Bone marrow (tissue), 2 donors: ENCODE measurements around the gene CHRNA1.

Experiments used
- DNase-seq, 2 donors: peaks; one replicate each; lab custom pipeline; 2025; lab: John Stamatoyannopoulos, UW

The CHRNA1 gene

GRCh38 chr2:174781996-174782395, 17.7 kb upstream of the CHRNA1 start:
- no peak for DNase-seq

- no peak for DNase-seq
Measured at GRCh38 chr2:174781298-174781697, 17.0 kb upstream of the CHRNA1 start.

GRCh38 chr2:174780856-174781255, 16.6 kb upstream of the CHRNA1 start:
- no peak for DNase-seq

GRCh38 chr2:174780191-174780840, 16.0 kb upstream of the CHRNA1 start:
- no peak for DNase-seq

GRCh38 chr2:174779361-174779928, 15.2 kb upstream of the CHRNA1 start:
- DNase-seq: no peak

GRCh38 chr2:174778085-174778981, 14.1 kb upstream of the CHRNA1 start:
- no peak for DNase-seq

- DNase-seq: no peak
Measured at GRCh38 chr2:174777347-174778084, 13.2 kb upstream of the CHRNA1 start.

- DNase-seq: no peak
Measured at GRCh38 chr2:174776675-174777074, 12.4 kb upstream of the CHRNA1 start.

GRCh38 chr2:174776223-174776622, 12.0 kb upstream of the CHRNA1 start:
- no peak for DNase-seq

GRCh38 chr2:174775571-174775980, 11.3 kb upstream of the CHRNA1 start:
- DNase-seq: no peak

- no peak for DNase-seq
Measured at GRCh38 chr2:174774886-174775285, 10.6 kb upstream of the CHRNA1 start.

- DNase-seq: no peak
Measured at GRCh38 chr2:174773215-174773614, 8.9 kb upstream of the CHRNA1 start.

- no peak for DNase-seq
Measured at GRCh38 chr2:174772472-174772801, 8.2 kb upstream of the CHRNA1 start.

- DNase-seq: no peak
Measured at GRCh38 chr2:174771631-174772471, 7.6 kb upstream of the CHRNA1 start.

- no peak for DNase-seq
Measured at GRCh38 chr2:174771136-174771535, 6.9 kb upstream of the CHRNA1 start.

GRCh38 chr2:174768557-174768956, 4.3 kb upstream of the CHRNA1 start:
- no peak for DNase-seq

GRCh38 chr2:174766271-174766670, 2.0 kb upstream of the CHRNA1 start:
- DNase-seq: no peak

GRCh38 chr2:174765576-174765975, 1.3 kb upstream of the CHRNA1 start:
- no peak for DNase-seq

GRCh38 chr2:174763780-174764179, 492 bp downstream of the CHRNA1 start:
- DNase-seq: no peak

GRCh38 chr2:174762464-174762863, 1.8 kb downstream of the CHRNA1 start:
- DNase-seq: no peak

- no peak for DNase-seq
Measured at GRCh38 chr2:174761837-174762236, 2.4 kb downstream of the CHRNA1 start.
